ENCODE measurements around the gene GRAP2. TPM values are rescaled to one million over a fixed set of nuclear protein-coding genes. Genes with fewer than 3 reads are reported as not detected.

GRAP2 gene
- total and polyA plus RNA-seq, 2 donors (not counting 1 experiment from before 2014, with no cell fraction given), result 13.5 to 26.4 TPM

- H3K27ac ChIP-seq (ENCODE audit: low read length in 2 of 2), result no peak overlapping the region
- peaks cover 35 to 49% of the 10 kb centered on the region in 2 donors for H3K4me1 ChIP-seq (ENCODE audit: control insufficient read depth in 2 of 2, insufficient read depth in 2 of 2, low read length in 2 of 2)
- peaks cover 0 to 16% of the 10 kb centered on the region in 2 experiments for H3K36me3 ChIP-seq (replicated peaks in 1 of 2; ENCODE audit: control extremely low read depth in 1 of 2, control insufficient read depth in 1 of 2, extremely low read depth in 1 of 2, insufficient read depth in 2 of 2, low read length in 1 of 2)
- no peak overlapping the region for H3K4me3 ChIP-seq (ENCODE audit: control extremely low read depth in 1 of 5, extremely low read depth in 1 of 5, insufficient read depth in 1 of 5, low read depth in 2 of 5, low read length in 4 of 5)
- ATAC-seq (ENCODE audit: low read depth) (no peak), DNase-seq (no peak)
- no peaks in the 10 kb centered on the region for H3K27me3 ChIP-seq (replicated peaks in 1 of 4; ENCODE audit: control extremely low read depth in 1 of 4, control insufficient read depth in 3 of 4, insufficient read depth in 4 of 4, low read length in 3 of 4)
- no peak overlapping the region for H3K9ac ChIP-seq (ENCODE audit: low read length)
- POLR2A ChIA-PET, result no interaction called here
- WGBS (ENCODE audit: insufficient coverage), result 100% methylated on average over 1 of the region's 4 CpGs
- H3K4me3 Mint-ChIP-seq, result no peak overlapping the region
- no peaks in the 10 kb centered on the region for H4K20me1 ChIP-seq (ENCODE audit: control insufficient read depth, insufficient read depth, low read length, poor library complexity, severe bottlenecking)
- no peaks in the 10 kb centered on the region for H3K9me3 Mint-ChIP-seq (ENCODE audit: insufficient read depth)
- no peak overlapping the region for H2AFZ ChIP-seq (ENCODE audit: insufficient read depth, low read depth, low read length, poor library complexity, severe bottlenecking)
- peaks cover 13% of the 10 kb centered on the region for H3K79me2 ChIP-seq (ENCODE audit: control insufficient read depth, insufficient read depth, low read length)
- peaks cover 11% of the 10 kb centered on the region for H3K27me3 Mint-ChIP-seq
- no peaks in the 10 kb centered on the region for H3K9me3 ChIP-seq (ENCODE audit: control extremely low read depth in 1 of 3, control insufficient read depth in 2 of 3, insufficient read depth in 1 of 3, low read length in 2 of 3)
- peaks cover 61% of the 10 kb centered on the region for H3K4me1 Mint-ChIP-seq
- intact Hi-C loops (cut with micrococcal nuclease), result loop anchor here (5.0 kb wide), 1 partner anchor 68 kb away; no protein-coding TSS in a partner anchor
- no peak overlapping the region for H3K4me2 ChIP-seq (replicated peaks; ENCODE audit: low read depth, low read length, poor library complexity, severe bottlenecking)
- TF ChIP-seq EZH2 (IDR thresholded peaks at IDR 0.05; ENCODE audit: borderline replicate concordance, insufficient read depth, low read depth, low read length, poor library complexity, severe bottlenecking) (no peak), CTCF (IDR thresholded peaks at IDR 0.05) (no peak)
- no peak overlapping the region for H3K27ac Mint-ChIP-seq
- CTCF ChIA-PET, result interaction anchor here (0.6 to 1.7 kb wide), 2 partner anchors 12 to 380 kb away, joined by 3 to 4 read pairs; no protein-coding TSS in a partner anchor
These were observed 53.7 kb downstream of the GRAP2 start for GRCh38 chr22:39954584-39955055.

GRCh38 chr22:39955675-39956074, 54.8 kb downstream of the GRAP2 start:
- no peak overlapping the region for H3K4me2 ChIP-seq (replicated peaks; ENCODE audit: low read depth, low read length, poor library complexity, severe bottlenecking)
- H3K27ac ChIP-seq (ENCODE audit: low read length in 2 of 2), result no peak overlapping the region
- peaks cover 13% of the 10 kb centered on the region for H3K79me2 ChIP-seq (ENCODE audit: control insufficient read depth, insufficient read depth, low read length)
- peaks cover 24 to 39% of the 10 kb centered on the region in 2 donors for H3K4me1 ChIP-seq (ENCODE audit: control insufficient read depth in 2 of 2, insufficient read depth in 2 of 2, low read length in 2 of 2)
- CTCF ChIA-PET, result interaction anchor here (0.7 to 1.7 kb wide), 2 partner anchors 13 to 32 kb away, joined by 4 read pairs; no protein-coding TSS in a partner anchor
- intact Hi-C loops (cut with micrococcal nuclease), result no loop called here
- no peak overlapping the region for H3K9ac ChIP-seq (ENCODE audit: low read length)
- Mint-ChIP-seq H3K27me3 (peaks cover 19% of the 10 kb centered on the region), H3K4me3 (no peak overlapping the region), H3K27ac (no peak overlapping the region), H3K9me3 (ENCODE audit: insufficient read depth) (no peaks in the 10 kb centered on the region), H3K4me1 (peaks cover 53% of the 10 kb centered on the region)
- no peaks in the 10 kb centered on the region for H4K20me1 ChIP-seq (ENCODE audit: control insufficient read depth, insufficient read depth, low read length, poor library complexity, severe bottlenecking)
- 100% methylated on average over 1 of the region's 2 CpGs for WGBS (ENCODE audit: insufficient coverage)
- H3K27me3 ChIP-seq (replicated peaks in 1 of 4; ENCODE audit: control extremely low read depth in 1 of 4, control insufficient read depth in 3 of 4, insufficient read depth in 4 of 4, low read length in 3 of 4), result no peaks in the 10 kb centered on the region
- H3K36me3 ChIP-seq (replicated peaks in 1 of 2; ENCODE audit: control extremely low read depth in 1 of 2, control insufficient read depth in 1 of 2, extremely low read depth in 1 of 2, insufficient read depth in 2 of 2, low read length in 1 of 2), result peaks cover 0 to 26% of the 10 kb centered on the region in 2 experiments
- DNase-seq, result no peak
- no peak for ATAC-seq (ENCODE audit: low read depth)
- POLR2A ChIA-PET, result interaction anchor here (0.7 kb wide), 1 partner anchor 19 kb away, joined by 4 read pairs; no protein-coding TSS in a partner anchor
- no peak overlapping the region for H3K4me3 ChIP-seq (ENCODE audit: control extremely low read depth in 1 of 5, extremely low read depth in 1 of 5, insufficient read depth in 1 of 5, low read depth in 2 of 5, low read length in 4 of 5)
- H3K9me3 ChIP-seq (ENCODE audit: control extremely low read depth in 1 of 3, control insufficient read depth in 2 of 3, insufficient read depth in 1 of 3, low read length in 2 of 3), result no peaks in the 10 kb centered on the region
- no peak overlapping the region for H2AFZ ChIP-seq (ENCODE audit: insufficient read depth, low read depth, low read length, poor library complexity, severe bottlenecking)
- TF ChIP-seq EZH2 (IDR thresholded peaks at IDR 0.05; ENCODE audit: borderline replicate concordance, insufficient read depth, low read depth, low read length, poor library complexity, severe bottlenecking) (no peak), CTCF (IDR thresholded peaks at IDR 0.05) (no peak)
